Hematopoietic multipotent progenitor cell treated with erythropoietin and hydrocortisone succinate and interleukin-3 and kit ligand, for 4 days (in vitro differentiated cells): ENCODE data around the gene KRTAP7-1.

Source experiments
- DNase-seq: peaks from one replicate; pipeline ENCODE4 v3.0.0-alpha.2; 2015

The KRTAP7-1 gene, protein sequence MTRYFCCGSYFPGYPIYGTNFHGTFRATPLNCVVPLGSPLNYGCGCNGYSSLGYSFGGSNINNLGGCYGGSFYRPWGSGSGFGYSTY

DNA sequence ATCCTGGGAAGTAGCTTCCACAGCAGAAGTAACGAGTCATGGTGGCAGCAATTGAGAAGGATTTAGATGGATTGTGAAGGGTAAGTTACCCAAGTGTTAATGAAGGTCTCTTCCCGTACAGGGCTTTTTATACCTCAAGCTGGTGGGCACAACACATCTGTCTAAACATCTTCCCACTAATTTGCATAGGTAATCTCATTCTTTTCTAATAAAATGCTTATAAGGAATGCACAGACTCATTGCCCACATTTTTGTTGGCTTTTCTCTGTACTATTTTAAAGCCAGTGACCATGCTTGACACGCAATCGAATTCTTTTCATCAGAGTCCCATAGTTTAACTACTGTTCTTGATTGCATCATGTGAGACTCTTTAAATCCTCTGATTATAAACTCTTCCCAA, at the start of gene KRTAP7-1:
Gene KRTAP7-1, minus strand, starts transcription at position 101 of the 400 bp plus-strand sequence. Its CDS starts 61 bp downstream, at position 40.
- DNase-seq, result no peak

DNA sequence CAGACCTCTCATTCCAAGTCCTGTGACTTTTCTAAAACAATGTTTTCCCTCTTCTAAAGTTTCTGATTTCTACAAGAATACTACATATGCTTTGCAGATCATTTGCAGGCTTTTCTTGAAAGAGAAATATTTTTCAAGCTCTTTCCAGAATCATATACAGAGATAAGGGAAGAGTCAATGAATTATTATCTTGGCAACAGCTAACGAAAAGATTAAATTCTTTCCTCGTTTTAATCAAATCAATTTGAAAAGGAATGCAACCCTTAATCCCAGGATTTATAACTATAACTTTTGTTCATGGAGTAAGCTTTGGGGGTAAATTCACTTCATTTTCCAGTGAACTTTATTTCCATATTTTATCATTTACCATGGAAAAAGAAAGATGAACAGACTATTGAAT, 45.0 kb upstream of the KRTAP7-1 start:
- DNase-seq, result no peak

DNA sequence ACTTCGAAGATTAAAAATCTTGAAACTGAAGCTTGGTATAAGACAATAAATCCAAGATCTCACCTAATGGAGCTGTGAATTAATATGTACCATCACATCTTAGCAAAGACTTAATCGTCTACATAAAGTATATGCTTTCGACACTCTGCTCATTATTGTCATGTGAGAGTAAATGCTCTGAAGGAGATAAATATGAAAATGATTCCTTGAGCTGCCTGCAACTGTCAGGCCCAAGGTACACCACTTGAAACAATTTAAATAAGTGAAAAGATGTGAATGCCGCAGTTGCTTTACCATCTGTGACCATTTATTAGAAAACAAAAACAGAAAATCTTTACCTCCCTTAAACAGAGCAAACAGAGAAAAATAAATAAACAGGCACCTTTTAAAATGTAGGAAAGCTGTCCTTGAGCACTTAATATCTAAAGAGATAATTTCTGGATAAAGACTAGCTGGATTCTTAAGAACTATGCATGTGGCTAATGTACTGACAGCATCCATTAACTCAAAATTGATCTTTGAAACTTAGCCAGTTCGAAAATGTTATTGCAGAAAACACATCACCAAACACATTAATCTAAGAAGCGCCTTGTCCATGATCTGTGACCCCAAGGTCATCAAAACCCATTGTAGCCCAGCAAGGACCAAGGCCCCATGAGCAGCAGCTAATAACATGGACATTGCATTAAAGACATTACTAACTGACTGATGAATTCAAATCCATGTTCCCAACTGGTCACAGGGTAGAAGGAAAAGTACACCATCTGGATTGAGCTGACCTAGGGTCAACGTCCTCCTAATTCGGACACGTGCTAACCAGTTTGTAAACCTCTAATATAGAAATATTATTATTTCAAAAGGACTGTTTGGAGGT, 18.3 kb upstream of the KRTAP7-1 start:
- no peak for DNase-seq

DNA sequence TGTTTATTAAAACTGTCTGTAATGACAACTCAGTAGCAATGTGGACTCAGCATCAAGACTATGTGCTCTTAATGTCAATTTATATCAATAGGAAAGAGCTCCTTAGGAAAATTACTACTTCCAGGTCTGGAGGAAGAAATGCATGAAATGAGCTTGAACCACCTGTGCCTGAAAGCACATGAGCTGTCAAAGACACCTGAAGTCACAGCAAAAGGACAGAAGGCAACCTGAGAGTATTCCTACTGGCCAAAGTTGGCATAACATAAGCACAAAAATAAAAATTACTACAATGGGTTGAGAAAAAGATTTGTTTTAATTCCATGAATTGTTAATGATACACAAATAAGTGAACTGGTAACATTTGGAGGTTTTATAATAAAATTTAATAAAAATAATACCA, 13.4 kb upstream of the KRTAP7-1 start:
- DNase-seq, result no peak

DNA sequence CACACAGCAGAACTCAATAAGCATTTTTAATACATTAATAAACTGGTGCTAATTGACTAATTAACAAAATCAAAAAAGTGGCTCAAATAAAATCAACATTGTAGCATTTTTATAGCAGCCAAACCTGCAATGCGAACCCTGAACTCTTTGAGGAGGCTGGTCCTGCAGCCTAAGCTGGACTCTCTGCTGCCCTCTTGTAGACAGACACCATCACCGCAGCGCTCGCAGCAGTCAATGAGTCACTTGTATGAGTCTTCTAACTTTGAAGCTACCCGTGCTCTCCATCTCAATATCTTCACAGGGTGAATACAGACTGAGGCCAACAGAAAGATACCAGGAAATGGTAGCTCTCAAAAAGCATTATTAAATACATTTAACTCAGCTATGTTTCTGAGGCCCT, 9.7 kb upstream of the KRTAP7-1 start:
- DNase-seq, result peak; percentile 46

DNA sequence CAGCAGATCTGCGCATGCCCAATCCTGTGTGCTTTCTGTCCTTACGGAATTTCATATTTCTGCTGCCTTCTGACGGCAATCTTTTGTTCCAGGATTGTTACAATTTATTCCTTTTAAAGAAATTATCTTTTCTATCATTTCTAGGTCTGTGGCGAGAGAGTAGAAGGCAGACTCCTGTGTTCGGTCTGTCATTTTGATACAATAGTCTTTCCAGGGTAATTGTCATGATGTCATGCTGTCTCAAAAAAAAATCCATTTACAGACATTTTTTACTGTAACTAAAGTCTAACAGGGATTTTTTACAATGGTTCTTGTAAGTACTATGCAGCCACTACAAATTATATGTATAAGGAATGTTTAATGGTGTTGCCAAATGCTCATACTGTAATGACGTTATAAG, 9.0 kb upstream of the KRTAP7-1 start:
- no peak for DNase-seq

DNA sequence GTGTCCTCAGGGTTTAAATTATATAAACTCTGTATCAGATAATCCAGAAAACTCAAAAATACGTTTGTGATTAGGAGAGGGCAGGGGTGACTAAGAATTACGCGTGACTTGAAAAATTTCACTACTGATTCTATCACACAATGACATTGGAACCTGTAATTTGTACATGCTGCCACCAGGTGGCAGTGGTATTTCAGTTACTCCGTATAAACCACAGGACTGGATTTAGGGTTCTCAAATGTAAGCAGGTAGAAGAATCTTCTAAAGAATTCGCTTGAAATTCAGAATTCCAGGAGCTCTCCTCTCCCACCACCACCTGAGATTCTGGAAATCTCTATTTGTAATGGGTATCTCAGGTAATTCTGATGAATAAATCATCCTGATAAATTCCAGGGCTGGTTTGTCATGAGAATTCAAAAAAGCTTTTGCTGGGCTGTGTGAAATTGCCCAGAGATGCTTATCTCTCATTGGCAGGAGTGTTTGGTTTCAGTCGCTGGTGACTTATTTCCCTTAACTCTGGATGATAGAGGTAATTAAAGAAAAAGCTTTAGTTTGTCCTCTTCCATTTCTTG, 1.7 kb upstream of the KRTAP7-1 start:
- peak; percentile 60 for DNase-seq

DNA sequence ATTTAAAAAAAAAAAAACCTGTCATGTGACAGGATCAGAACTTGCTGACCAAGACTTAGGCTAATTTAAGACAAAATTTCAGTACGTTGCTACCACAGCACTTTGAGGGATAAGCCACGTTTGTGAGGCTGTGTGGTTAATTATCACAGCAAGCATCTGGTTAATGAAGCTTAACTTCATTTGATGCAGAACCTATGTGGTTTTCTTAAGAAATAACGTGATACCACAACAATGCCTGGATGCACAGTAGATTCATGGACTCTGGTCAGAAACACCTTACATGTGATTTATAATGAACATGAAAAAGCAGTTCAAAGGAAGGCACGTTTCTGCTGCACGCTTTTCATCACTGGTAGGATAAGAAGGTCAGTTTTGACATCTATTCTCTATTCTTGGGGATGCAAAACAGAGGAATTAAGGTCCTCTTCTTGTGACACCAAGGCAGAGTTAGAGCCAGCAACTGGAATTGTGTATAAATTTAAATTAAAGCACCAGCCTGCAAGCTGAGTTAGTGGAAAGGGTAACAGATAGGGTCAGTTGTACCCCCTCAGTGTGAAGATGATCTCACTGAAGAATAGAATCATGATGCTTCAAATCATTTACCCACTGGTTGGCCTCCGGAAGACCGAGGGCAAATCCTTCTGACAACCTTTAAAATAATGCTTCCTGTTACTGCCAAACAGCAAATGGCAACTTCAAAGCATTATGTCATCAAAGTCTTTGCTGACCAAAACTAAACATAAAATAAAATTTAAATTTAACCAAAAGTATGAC, 10.5 kb downstream of the KRTAP7-1 start:
- peak; percentile 1 for DNase-seq

DNA sequence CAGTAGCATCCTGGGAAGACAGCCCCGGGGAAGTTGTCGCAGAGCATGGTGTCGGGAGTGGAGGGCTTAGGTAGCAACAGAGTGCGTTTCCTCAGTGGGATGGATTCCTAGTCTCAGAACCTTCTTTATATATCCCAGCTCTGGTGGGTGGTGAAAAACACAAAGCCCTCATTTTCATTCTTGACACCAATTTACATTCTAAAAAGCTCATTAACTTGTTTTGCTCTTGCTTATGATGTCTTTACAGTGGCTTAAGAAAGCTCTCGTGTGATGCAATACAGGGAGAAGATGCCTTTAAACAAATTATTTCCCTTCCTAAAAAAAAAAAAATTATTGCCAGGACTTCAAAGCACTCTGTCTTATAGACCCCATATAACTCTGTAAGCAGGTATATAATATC, 16.4 kb downstream of the KRTAP7-1 start, which contains the start of gene KRTAP8-1:
Gene KRTAP8-1, minus strand, starts transcription at position 101 of the 400 bp plus-strand sequence. Its CDS starts 54 bp downstream, at position 47.
- DNase-seq, result no peak

DNA sequence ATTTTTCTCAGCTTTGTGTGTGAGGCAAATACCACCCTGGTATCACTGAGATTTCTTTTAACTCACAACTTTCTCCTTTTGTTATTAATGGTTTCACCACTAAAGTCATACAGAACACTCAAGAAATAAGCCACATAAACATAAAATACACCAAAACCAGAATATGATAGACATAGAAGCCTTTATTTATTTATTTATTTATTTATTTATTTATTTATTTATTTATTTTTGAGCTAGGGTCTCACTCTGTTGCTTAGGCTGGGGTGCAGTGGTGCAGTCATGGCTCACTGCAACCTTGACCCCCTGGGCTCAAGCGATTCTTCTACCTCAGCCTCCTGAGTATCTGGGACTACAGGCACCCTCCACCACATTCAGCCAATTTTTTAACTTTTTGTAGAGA, 29.0 kb downstream of the KRTAP7-1 start:
- DNase-seq, result no peak

DNA sequence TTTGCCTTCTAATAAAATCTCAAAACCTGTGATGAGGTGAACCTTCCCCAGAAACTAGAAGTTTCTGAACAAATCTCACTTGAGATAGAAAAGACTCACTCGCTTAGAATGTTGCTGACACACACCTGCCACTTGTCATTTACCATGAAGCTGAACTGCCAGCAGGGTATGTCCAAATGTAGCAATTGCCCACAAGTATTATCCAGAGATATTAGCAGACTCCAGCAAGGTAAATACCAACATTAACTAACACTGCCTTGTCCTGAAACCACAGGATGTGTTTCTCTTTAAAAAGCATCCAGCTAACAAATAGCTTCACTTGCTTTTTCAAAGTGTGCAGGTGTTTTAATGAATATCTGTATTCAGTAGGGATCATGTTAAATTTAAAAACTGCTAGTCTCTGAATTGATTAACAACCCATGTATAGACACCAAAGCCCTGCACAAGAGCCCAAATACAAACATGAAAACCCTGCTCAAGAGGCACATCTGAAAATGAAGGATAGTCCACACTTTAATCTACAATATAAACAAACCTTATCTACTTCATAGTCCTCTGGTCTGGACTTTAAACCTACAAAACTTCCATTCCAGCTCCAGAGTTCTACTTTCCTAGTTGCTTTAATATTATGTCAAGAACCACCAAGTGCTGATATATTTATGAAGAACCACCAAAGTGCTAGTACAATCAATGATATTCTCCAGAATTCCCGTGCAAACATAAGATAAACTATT, 35.8 kb downstream of the KRTAP7-1 start:
- no peak for DNase-seq

DNA sequence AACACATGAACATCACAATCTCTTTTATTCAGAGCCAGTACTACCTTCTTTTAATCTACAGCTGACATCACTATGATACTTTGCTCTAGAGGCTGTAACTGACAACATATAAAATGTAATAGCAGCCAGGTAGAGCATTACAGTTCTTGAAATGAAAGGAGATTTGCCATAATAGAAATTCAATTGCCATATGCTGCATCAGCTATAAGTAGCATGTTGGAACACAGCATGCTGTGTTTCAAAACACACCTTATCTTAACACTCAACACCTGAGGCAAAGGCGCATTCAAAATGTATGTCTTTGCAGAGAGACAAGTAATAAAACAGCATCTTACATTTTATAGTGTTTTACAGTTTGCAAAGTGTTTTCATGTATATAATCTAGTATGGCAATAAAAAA, 50.3 kb downstream of the KRTAP7-1 start:
- DNase-seq, result no peak
